ENCODE results near the gene CINP.
A peak's percentile ranks its signal among the peaks of the same experiment; 100 is the strongest.
"Not testable (repeated sequence)": the region's sequence is repeated elsewhere in the genome, so short reads cannot be mapped to it uniquely, and the experiment has no call there.

The CINP gene

GRCh38 chr14:102320671-102321455 is 41.8 kb downstream of the CINP start:
- no peak for DNase-seq (ENCODE audit: low read depth)

DNA sequence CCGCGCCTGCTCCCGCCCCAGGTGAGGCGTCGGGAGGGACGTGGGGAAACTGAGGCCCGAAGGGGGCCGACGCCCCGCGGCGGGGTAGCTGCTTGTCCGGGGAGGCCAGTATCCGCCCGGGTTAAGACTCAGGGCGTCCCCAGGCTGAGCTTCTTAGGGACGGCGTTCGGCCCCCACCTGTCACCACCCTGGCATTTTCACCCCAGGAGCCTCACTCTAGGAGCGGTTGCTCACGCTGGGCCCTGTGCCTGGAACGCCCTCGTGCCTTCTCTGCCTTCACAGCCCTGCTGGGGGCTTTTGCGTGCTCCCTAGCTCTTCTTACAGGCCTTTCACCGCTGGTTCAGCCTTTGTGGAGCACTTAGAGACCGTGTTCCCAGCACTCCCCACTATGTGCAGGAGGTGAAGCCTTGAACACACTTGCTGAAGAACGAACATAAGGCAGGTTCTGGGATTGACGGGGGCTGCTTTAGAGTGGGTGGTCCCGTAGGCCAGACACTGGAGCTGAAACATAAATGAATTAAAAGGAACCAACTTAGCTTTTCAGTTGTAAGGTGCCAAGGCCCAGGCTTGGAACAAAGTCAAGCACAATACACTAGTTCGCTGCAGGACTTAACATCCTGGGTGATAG is 42.5 kb downstream of the CINP start:
- no peak for DNase-seq (ENCODE audit: low read depth)

DNA sequence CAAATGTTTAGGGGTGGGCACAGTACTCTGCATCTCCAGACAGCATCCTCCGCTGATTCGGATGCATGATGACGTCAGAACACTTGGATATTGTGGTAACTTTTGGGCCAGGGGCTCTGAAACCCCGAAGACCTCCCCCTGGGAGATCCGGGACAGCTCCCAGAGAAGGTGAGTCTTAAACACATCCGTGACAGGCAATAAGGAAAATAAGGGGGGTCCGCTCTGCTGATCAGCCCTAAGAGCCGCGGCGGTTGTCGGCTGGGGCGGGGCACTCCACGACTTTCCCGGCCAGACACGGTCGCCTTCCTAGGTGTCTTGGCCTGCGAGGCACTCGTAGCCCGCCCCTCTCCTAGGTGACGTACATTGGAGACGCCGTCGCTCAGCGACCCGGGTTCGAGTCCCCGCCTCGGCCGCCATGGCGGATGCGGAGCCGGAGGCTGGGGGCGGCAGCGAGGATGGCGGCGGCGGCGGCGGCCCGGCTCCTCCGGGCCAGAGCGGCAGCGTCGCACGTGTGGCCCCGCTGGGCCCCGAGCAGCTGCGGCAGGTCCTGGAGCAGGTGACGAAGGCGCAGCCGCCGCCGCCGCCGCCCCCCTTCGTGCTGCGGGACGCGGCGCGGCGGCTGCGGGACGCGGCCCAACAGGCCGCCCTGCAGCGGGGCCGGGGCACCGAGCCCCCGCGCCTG is 43.2 kb downstream of the CINP start, which contains the start of gene ZNF839:
Gene ZNF839, plus strand, starts transcription at position 396 of the 682 bp plus-strand sequence. Its CDS starts 20 bp downstream, at position 416.
- peak; percentile 91 for DNase-seq (ENCODE audit: low read depth)

DNA sequence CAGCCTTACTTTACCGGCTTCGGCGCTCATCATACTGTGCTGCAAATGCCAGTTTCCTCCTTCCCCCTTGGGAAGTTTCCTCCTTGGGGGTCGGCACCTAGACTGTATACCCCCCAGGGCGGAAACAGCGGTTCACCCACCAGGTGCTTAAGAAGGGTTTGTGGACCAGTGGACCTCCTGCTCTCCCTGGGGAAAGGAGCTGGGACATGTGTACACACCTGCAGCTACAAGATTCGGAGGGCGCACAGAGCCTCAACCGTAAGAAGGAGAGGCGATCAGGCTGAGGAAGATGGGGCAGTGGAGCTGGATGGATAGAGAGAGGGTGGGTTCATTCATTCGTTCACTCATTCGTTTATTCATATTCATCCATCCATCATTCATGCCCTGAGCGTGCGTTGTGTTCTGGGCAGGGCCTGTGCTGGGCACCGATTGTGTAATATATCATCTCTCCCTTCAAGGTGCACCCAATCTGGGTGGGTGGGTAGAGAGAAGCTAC is 43.9 kb downstream of the CINP start:
- no peak for DNase-seq (ENCODE audit: low read depth)

DNA sequence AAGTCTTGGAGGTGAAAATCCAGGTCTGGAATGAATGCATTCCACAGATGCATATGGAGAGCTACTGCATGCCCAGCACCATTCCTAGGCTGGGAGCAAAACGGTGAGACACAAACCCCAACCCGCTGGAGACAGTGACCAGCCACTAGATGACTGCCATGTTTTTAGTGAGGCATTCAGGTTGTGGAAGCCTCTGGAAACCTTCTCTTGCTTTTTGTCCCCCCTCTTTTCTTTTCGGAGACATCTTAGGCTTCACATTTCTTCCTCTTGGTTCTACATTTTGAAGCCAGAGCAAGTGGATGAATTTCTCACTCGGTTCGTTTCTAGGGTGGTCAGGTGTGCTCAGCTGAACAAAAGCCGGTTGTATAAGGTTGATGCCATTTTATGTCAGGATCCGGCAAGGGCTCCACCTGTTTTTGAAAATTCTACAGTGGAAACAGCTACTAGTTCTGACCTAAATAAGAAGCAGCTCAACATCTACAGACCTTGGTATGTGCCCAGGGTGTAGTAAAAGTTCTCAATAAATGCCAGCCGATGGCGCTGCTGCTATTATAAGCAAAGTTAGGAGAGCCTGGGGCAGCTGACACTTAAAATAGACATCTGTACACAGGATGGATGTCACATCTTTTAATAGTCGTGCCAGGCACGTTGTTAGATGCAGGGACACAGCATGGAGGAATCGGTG is 45.0 kb downstream of the CINP start:
- no peak for DNase-seq (ENCODE audit: low read depth)

DNA sequence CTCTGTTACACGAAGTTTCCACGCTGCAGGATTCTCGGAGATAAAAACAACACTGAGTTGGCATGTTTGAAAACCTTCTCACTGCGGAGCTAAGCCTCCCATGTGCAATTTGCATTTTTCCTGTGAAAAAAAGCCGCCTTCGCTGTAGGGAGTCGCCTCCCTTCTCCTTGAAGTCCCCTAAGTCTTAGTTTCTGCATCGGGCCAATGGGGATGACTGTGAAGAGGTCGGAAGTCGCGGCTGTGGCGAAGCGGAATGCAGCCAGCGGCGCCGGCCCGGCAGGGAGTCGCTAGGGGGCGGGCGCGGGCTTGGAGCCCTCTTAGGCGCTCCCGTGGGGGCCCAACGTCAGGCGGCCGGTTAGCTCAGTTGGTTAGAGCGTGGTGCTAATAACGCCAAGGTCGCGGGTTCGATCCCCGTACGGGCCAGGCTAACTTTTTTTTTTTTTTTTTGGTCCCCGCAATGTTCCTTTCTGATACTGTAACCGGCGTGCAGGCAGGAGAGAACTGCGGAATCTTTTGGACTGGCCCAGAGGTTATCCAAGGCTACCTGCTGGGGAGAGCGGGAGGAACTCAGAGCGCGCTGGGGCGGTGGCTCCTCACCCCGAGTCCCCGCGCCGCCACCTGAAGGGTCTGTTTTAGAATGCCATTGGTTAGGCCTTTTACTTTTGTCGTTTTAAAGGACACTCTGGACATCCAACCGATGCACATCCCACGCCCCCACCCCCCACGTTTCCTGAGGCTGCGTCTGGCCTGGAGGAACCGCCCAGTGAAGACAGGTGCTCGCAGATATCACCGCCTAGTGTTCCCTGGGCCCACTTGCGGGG is 45.7 kb downstream of the CINP start:
- peak; percentile 94 for DNase-seq (ENCODE audit: low read depth)

GRCh38 chr14:102316338-102316742 is 46.4 kb downstream of the CINP start:
- DNase-seq (ENCODE audit: low read depth) = no peak

- no peak for DNase-seq (ENCODE audit: low read depth)
These were observed 47.6 kb downstream of the CINP start for GRCh38 chr14:102315121-102315520.

DNA sequence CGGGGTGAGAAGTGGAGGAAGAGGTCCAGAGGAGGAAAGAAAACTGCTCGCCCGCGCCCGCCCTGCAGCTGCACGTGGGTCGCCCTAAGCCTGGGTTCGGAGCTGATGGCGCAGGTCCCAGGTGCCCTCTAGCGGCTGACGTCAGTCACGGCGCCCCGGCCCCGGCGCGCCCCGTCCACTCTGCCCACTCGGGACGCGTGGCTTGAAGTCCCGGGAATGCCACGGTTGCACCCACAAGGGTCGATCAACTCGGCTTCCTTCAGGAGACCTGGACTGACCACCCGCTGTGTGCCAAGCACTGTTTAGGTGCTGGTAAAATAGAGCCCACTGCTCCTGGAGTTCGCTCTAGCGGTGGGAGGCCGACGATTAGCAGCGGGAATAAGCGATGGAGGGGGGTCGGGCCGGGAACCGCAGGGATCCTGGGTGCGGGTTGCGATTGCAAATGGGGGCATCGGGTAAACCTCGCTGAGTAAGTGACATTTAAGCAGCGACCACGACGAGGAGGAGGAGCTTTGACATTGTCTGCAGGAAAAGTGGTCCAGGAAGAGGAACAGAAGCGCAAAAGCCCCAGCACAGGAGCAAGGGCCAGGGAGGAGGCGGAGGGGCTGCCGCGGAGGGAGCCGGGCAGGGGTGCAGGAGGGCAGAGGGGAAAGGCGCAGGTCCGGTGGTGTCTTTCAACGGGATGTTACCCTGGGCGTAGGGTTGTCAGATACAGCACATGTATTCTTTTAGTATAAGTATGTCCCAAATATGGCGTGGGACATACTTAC is 48.3 kb downstream of the CINP start:
- peak; percentile 71 for DNase-seq (ENCODE audit: low read depth)

- DNase-seq (ENCODE audit: low read depth) = peak; percentile 95
These were observed 57.8 kb downstream of the CINP start, which contains the start of gene MOK for GRCh38 chr14:102304611-102305506. MOK (minus strand) TSS chr14:102305164; CDS start chr14:102304968, 196 bp downstream.

DNA sequence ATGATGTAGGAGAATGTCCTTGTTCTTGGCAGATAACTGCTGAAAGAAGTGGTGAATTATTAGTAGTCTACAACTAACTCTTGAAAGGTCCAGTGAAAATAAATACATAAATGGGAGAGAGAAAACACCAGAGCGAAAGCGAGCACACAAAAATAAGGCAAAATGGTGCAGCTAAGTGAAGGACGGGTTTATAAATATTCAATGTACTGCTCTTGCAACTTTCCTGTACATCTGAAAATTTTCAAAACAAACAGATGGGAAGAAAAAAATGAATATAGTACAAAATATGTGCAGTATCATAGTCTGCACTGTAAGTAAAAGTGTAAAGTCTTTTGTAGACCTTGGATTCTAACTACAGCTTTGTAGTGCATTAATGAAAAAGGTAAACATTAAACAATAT is 59.0 kb downstream of the CINP start:
- DNase-seq (ENCODE audit: low read depth) = no peak

DNA sequence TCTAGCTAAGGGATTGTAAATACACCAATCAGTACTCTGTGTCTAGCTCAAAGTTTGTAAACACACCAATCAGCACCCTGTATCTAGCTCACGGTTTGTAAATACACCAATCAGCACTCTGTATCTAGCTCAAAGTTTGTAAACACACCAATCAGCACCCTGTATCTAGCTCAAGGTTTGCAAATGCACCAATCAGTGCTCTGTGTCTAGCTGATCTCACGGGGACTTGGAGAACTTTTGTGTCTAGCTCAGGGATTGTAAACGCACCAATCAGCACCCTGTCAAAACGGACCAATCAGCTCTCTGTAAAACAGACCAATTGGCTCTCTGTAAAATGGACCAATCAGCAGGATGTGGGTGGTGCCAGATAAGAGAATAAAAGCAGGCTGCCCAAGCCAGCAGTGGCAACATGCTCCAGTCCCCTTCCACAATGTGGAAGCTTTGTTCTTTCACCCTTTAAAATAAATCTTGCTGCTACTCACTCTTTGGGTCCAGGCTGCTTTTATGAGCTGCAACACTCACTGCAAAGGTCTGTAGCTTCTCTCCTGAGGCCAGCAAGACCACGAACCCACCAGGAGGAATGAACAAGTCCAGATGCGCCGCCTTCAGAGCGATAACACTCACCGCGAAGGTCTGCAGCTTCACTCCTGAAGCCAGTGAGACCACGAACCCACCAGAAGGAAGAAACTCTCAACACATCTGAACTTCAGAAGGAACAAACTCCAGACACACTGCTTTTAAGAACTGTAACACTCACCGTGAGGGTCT is 64.2 kb downstream of the CINP start:
- not testable (repeated sequence) for DNase-seq (ENCODE audit: low read depth)

Measured in stimulated activated CD8-positive, alpha-beta memory T cell treated with anti-CD3 and anti-CD28 coated beads, Interleukin-12 subunit alpha, Interleukin-12 subunit beta, amount 100 ng/mL, for 1 hour (primary cell).